HEK293T (cell line): Measurements from ENCODE around the gene JMJD4.
A peak's percentile ranks its signal among the peaks of the same experiment; 100 is the strongest.

ENCODE experiments used
- CTCF ChIA-PET: fragments of 350-600 bp; formaldehyde crosslinking; extraction: SDS; loops from one replicate; lab custom pipeline; 2021; ENCODE audit warnings: antibody characterized with exemption, inconsistent platforms; lab: Yijun Ruan, JAX
- POLR2A ChIA-PET: fragments of 350-600 bp; formaldehyde crosslinking; extraction: SDS; loops from one replicate; lab custom pipeline; 2020; ENCODE audit warnings: antibody characterized with exemption, inconsistent platforms; lab: Yijun Ruan, JAX
- DNase-seq: peaks from one replicate; pipeline ENCODE4 v3.0.0; 2012; ENCODE audit warnings: mixed read lengths; ENCODE audit errors: extremely low spot score
- ARNT ChIP-seq: fragments of 450-650 bp; IDR thresholded peaks from 2 replicates; pipeline ENCODE4 v1.6.1; 2017; ENCODE audit warnings: mild to moderate bottlenecking
- BHLHE40 ChIP-seq: fragments of 450-650 bp; IDR thresholded peaks from 2 replicates; pipeline ENCODE4 v1.6.1; 2016; ENCODE audit warnings: mild to moderate bottlenecking, moderate library complexity, borderline replicate concordance
- CTBP1 ChIP-seq: fragments of 450-650 bp; IDR thresholded peaks from 2 replicates; pipeline ENCODE4 v1.6.1; 2016; ENCODE audit warnings: borderline replicate concordance
- ELF4 ChIP-seq: fragments of 450-650 bp; IDR thresholded peaks from 2 replicates; pipeline ENCODE4 v1.6.1; 2017; ENCODE audit warnings: antibody characterized with exemption
- FOXA1 ChIP-seq: fragments of 450-650 bp; IDR thresholded peaks from 2 replicates; pipeline ENCODE4 v1.6.1; 2016; ENCODE audit warnings: mild to moderate bottlenecking
- FOXK2 ChIP-seq: fragments of 450-650 bp; IDR thresholded peaks from 2 replicates; pipeline ENCODE4 v1.6.1; 2016; ENCODE audit warnings: mild to moderate bottlenecking
- FOXM1 ChIP-seq: fragments of 450-650 bp; IDR thresholded peaks from 2 replicates; pipeline ENCODE4 v1.6.1; 2017; ENCODE audit warnings: mild to moderate bottlenecking, borderline replicate concordance
- HDGF ChIP-seq: fragments of 450-650 bp; IDR thresholded peaks from 2 replicates; pipeline ENCODE4 v1.6.1; 2017; ENCODE audit warnings: antibody characterized with exemption, borderline replicate concordance
- L3MBTL2 ChIP-seq: fragments of 450-650 bp; conservative IDR thresholded peaks from 2 replicates; pipeline ENCODE4 v1.6.1; 2016; ENCODE audit warnings: mild to moderate bottlenecking
- LEF1 ChIP-seq: fragments of 450-650 bp; IDR thresholded peaks from 2 replicates; pipeline ENCODE4 v1.6.1; 2017; ENCODE audit warnings: mild to moderate bottlenecking, borderline replicate concordance
- NFRKB ChIP-seq: fragments of 450-650 bp; IDR thresholded peaks from 2 replicates; pipeline ENCODE4 v1.6.1; 2016; ENCODE audit warnings: mild to moderate bottlenecking, moderate library complexity
- SP1 ChIP-seq: fragments of 450-650 bp; IDR thresholded peaks from 2 replicates; pipeline ENCODE4 v1.6.1; 2017
- SUZ12 ChIP-seq: fragments of 450-650 bp; IDR thresholded peaks from 2 replicates; pipeline ENCODE4 v1.6.1; 2016; ENCODE audit warnings: mild to moderate bottlenecking
- TARDBP ChIP-seq: fragments of 450-650 bp; IDR thresholded peaks from 2 replicates; pipeline ENCODE4 v1.6.1; 2016
- ZNF384 ChIP-seq: fragments of 450-650 bp; IDR thresholded peaks from 2 replicates; pipeline ENCODE4 v1.6.1; 2016
- TF ChIP-seq, protein P1 (sequence below): fragments of 450-650 bp; IDR thresholded peaks from 2 replicates; pipeline ENCODE4 v1.6.1; 2016

The JMJD4 gene

GRCh38 chr1:227766015-227766634 lies 31.0 kb upstream of the JMJD4 start:
- CTCF ChIA-PET = no interaction called here
- TF ChIP-seq FOXK2 = no peak
- TF ChIP-seq LEF1 = no peak
- TF ChIP-seq ELF4 = no peak
- TF ChIP-seq SP1 = no peak
- no peak for TF ChIP-seq SUZ12
- TF ChIP-seq FOXM1 = no peak
- TF ChIP-seq NFRKB = no peak
- TF ChIP-seq BHLHE40 = no peak
- TF ChIP-seq, protein P1, sequence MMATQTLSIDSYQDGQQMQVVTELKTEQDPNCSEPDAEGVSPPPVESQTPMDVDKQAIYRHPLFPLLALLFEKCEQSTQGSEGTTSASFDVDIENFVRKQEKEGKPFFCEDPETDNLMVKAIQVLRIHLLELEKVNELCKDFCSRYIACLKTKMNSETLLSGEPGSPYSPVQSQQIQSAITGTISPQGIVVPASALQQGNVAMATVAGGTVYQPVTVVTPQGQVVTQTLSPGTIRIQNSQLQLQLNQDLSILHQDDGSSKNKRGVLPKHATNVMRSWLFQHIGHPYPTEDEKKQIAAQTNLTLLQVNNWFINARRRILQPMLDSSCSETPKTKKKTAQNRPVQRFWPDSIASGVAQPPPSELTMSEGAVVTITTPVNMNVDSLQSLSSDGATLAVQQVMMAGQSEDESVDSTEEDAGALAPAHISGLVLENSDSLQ = no peak
- POLR2A ChIA-PET = no interaction called here
- no peak for DNase-seq

GRCh38 chr1:227765261-227766014 lies 30.3 kb upstream of the JMJD4 start:
- POLR2A ChIA-PET = no interaction called here
- DNase-seq = no peak

DNA sequence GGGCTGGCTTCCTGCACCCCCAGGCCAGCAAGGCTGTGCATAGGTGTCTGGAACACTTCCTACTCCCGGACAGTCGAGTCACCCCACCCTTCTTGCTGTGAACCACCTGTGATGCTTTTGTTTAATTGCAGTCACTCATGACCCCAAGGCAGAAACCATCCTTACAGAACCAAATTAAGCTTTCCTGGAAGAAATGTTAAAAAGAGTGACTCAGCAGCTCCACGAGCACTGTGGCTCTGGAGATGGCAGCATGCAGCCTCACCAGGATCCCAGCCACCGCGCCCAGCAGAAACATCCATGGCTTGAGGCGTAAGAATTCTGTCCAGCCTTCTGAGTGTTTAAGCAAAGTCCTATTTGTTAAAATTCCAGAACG lies 28.9 kb upstream of the JMJD4 start:
- CTCF ChIA-PET = interaction anchor here (0.6 kb wide), 1 partner anchor 296 kb away, joined by 3 read pairs; no protein-coding TSS in a partner anchor
- POLR2A ChIA-PET = no interaction called here
- no peak for TF ChIP-seq NFRKB
- TF ChIP-seq ZNF384 = no peak
- no peak for TF ChIP-seq CTBP1
- no peak for TF ChIP-seq HDGF
- no peak for TF ChIP-seq SP1
- TF ChIP-seq ARNT = no peak
- no peak for TF ChIP-seq TARDBP
- TF ChIP-seq FOXA1 = no peak
- no peak for TF ChIP-seq FOXM1
- no peak for TF ChIP-seq SUZ12
- no peak for TF ChIP-seq FOXK2
- no peak for TF ChIP-seq BHLHE40
- TF ChIP-seq L3MBTL2 = no peak
- no peak for TF ChIP-seq ELF4
- TF ChIP-seq, protein P1 = no peak
- DNase-seq = no peak

More at GRCh38 chr1:227765261-227766014, 30.3 kb upstream of the JMJD4 start:
- CTCF ChIA-PET = no interaction called here
- TF ChIP-seq NFRKB (no peak), HDGF (no peak), ARNT (no peak), TARDBP (no peak)

- DNase-seq = no peak
- POLR2A ChIA-PET = interaction anchor here (1.0 kb wide), 1 partner anchor 30 kb away, joined by 3 read pairs; no protein-coding TSS in a partner anchor
- CTCF ChIA-PET = interaction anchor here (0.6 kb wide), 1 partner anchor 295 kb away, joined by 3 read pairs; no protein-coding TSS in a partner anchor
- TF ChIP-seq HDGF = no peak
- TF ChIP-seq TARDBP = no peak
- TF ChIP-seq BHLHE40 = no peak
- no peak for TF ChIP-seq SP1
- no peak for TF ChIP-seq LEF1
- no peak for TF ChIP-seq L3MBTL2
- TF ChIP-seq ZNF384 = no peak
Measured at GRCh38 chr1:227763246-227764018, 28.3 kb upstream of the JMJD4 start.

DNA sequence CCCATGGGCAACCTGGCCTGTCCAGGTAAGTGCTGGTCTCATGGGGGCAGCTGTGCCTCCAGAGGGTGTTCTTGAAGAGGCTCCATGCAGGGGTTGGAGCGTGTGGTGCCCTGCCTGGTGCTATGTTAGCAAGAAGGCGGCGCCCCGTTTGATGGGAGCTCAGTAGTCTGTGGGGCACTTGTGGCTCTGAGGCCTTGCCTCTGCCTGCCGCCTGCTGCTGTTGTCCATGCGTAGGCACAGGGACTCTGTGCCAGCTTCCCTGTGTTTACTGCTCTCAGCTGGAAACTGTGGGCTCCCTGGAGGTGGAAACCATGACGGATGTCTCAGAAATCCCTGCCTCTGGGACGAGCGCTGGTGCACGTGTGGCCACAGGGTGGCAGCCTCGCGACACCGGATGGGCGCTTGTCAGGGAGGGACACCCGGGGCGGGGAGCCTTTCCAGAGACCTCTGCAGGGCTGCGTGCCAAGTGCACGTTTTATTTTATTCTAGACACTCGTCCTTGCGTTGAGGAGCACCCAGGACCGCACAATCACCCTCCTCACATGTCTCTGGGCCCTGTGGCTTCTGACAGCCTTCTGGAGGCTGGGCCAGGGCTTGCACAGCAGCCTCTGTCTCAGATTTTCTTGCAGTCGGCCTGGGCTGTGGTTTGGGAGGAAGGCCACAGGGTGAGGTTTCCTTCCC lies 27.3 kb upstream of the JMJD4 start:
- ChIA-PET POLR2A (interaction anchor here (1.0 kb wide), 1 partner anchor 28 kb away, joined by 3 read pairs; no protein-coding TSS in a partner anchor), CTCF (interaction anchor here (0.6 to 1.0 kb wide), 5 partner anchors 12 to 235 kb away, joined by 3 to 5 read pairs (median 3); no protein-coding TSS in a partner anchor)
- TF ChIP-seq LEF1 (no peak), BHLHE40 (no peak), HDGF (peak; percentile 76), ARNT (peak; percentile 77), FOXM1 (peak; percentile 36; the same call in 1 of the 2 replicates), FOXK2 (no peak), SP1 (no peak), CTBP1 (no peak), TARDBP (no peak)
- TF ChIP-seq, protein P1 = peak; percentile 55
- DNase-seq = peak; percentile 98
